Glomerular endothelial cell (primary cell): Measurements from ENCODE around the gene TREML4. TPM values are rescaled to one million over a fixed set of nuclear protein-coding genes. Genes with fewer than 3 reads are reported as not detected.
A peak's percentile ranks its signal among the peaks of the same experiment; 100 is the strongest.
"Not testable (repeated sequence)": the region's sequence is repeated elsewhere in the genome, so short reads cannot be mapped to it uniquely, and the experiment has no call there.

Experiments used
- DNase-seq: peaks from one replicate; pipeline ENCODE4 v3.0.0-alpha.2; 2011; ENCODE audit warnings: low read depth, low spot score; ENCODE audit errors: extremely low read depth
- total RNA-seq: library from RNA; depleted of rRNA; stranded (reverse); fragments of >200 nt; gene quantifications from 2 replicates; pipeline ENCODE4 v1.2.3, GENCODE V29; 2015

The TREML4 gene
- not detected in 2 replicates for total RNA-seq

GRCh38 chr6:41228096-41228495 is at the start of gene TREML4:
TSS of gene TREML4 (plus strand) at chr6:41228349. CDS start at chr6:41228428, 79 bp downstream.
- no peak for DNase-seq

- DNase-seq = no peak
Measured at GRCh38 chr6:41179163-41179562, 49.0 kb upstream of the TREML4 start.

GRCh38 chr6:41181566-41181965 is 46.6 kb upstream of the TREML4 start:
- DNase-seq = no peak

- peak; percentile 23 for DNase-seq
Measured at GRCh38 chr6:41182069-41183034, 45.8 kb upstream of the TREML4 start.

GRCh38 chr6:41184761-41185160 is 43.4 kb upstream of the TREML4 start:
- no peak for DNase-seq

- DNase-seq = no peak
Measured at GRCh38 chr6:41186031-41186562, 42.1 kb upstream of the TREML4 start.

- DNase-seq = no peak
Measured at GRCh38 chr6:41187924-41188886, 39.9 kb upstream of the TREML4 start.

GRCh38 chr6:41189046-41189445 is 39.1 kb upstream of the TREML4 start:
- not testable (repeated sequence) for DNase-seq

GRCh38 chr6:41189967-41190366 is 38.2 kb upstream of the TREML4 start:
- no peak for DNase-seq

- no peak for DNase-seq
Measured at GRCh38 chr6:41190791-41191190, 37.4 kb upstream of the TREML4 start.

- DNase-seq = no peak
Measured at GRCh38 chr6:41191569-41191968, 36.6 kb upstream of the TREML4 start.

GRCh38 chr6:41193171-41193734 is 34.9 kb upstream of the TREML4 start:
- DNase-seq = no peak

- DNase-seq = no peak
Measured at GRCh38 chr6:41193884-41194283, 34.3 kb upstream of the TREML4 start.

GRCh38 chr6:41194386-41194785 is 33.8 kb upstream of the TREML4 start:
- DNase-seq = no peak

GRCh38 chr6:41197234-41197633 is 30.9 kb upstream of the TREML4 start:
- no peak for DNase-seq

- DNase-seq = no peak
Measured at GRCh38 chr6:41199552-41200246, 28.4 kb upstream of the TREML4 start.

GRCh38 chr6:41200296-41200900 is 27.8 kb upstream of the TREML4 start:
- no peak for DNase-seq

GRCh38 chr6:41200901-41201763 is 27.0 kb upstream of the TREML4 start, which contains the start of gene TREML2:
TSS of gene TREML2 (minus strand) at chr6:41201149. CDS start at chr6:41201008, 141 bp downstream.
- no peak for DNase-seq

- no peak for DNase-seq
Measured at GRCh38 chr6:41201764-41202173, 26.4 kb upstream of the TREML4 start.
